ENCODE results near the gene SLC25A29.
"Not testable (repeated sequence)": the region's sequence is repeated elsewhere in the genome, so short reads cannot be mapped to it uniquely, and the experiment has no call there.

Gene SLC25A29

DNA sequence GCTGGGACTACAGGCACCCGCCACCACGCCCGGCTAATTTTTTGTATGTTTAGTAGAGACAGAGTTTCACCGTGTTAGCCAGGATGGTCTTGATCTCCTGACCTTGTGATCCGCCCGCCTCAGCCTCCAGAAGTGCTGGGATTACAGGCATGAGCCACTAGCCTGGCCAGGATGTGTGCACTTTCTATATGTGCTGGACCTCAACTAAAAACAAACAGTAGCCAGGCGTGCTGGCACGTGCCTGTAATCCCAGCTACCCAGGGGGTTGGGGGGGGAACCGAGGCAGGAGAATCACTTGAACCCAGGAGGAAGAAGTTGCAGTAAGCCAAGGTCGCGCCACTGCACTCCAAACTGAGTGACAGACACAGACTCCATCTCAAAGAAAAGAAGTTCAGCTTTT lies 9.5 kb downstream of the SLC25A29 start:
- H4K8ac ChIP-seq (ENCODE audit: low read depth, low read length); H2AK5ac ChIP-seq (ENCODE audit: low read depth, low read length); H3K14ac ChIP-seq (ENCODE audit: low read length); H2BK120ac ChIP-seq (ENCODE audit: low read depth, low read length); H3K9me3 ChIP-seq (replicated peaks in 1 of 2; ENCODE audit: control insufficient read depth in 2 of 2, insufficient read depth in 1 of 2, low read depth in 1 of 2, low read length in 2 of 2); H3K23ac ChIP-seq (ENCODE audit: low read depth, low read length, poor library complexity); H3K4me3 ChIP-seq (ENCODE audit: low read length in 2 of 2); H3K18ac ChIP-seq (ENCODE audit: low read length); H3K27me3 ChIP-seq (ENCODE audit: control insufficient read depth in 3 of 3, insufficient read depth in 3 of 3, low read depth in 1 of 3, low read length in 3 of 3); H4K91ac ChIP-seq (ENCODE audit: low read depth, low read length, poor library complexity); H2BK15ac ChIP-seq (ENCODE audit: low read length); H3K4ac ChIP-seq (ENCODE audit: low read length); H2BK12ac ChIP-seq (ENCODE audit: low read length); H2BK5ac ChIP-seq (ENCODE audit: low read length); H2AFZ ChIP-seq (ENCODE audit: low read length); DNase-seq (ENCODE audit: low spot score); H3K9ac ChIP-seq (ENCODE audit: low read depth, low read length, poor library complexity); H3K4me1 ChIP-seq (ENCODE audit: control insufficient read depth in 2 of 2, insufficient read depth in 1 of 2, low read depth in 1 of 2, low read length in 2 of 2); H3K4me2 ChIP-seq (ENCODE audit: insufficient read depth, low read length, poor library complexity, severe bottlenecking); H3K27ac ChIP-seq (replicated peaks; ENCODE audit: low read length): not testable (repeated sequence)
- H3K36me3 ChIP-seq (replicated peaks in 1 of 2; ENCODE audit: control insufficient read depth in 2 of 2, insufficient read depth in 2 of 2, low read length in 2 of 2) = peaks cover 52 to 68% of the 10 kb centered on the region in 2 donors
- WGBS, 2 donors (ENCODE audit: extremely low coverage in 2 of 2, insufficient read length in 2 of 2, insufficient replicate concordance in 1 of 2) = no CpG with 5 or more reads among the region's 11 CpGs
- peaks cover 32% of the 10 kb centered on the region for H3K79me1 ChIP-seq (ENCODE audit: low read depth, low read length)

DNA sequence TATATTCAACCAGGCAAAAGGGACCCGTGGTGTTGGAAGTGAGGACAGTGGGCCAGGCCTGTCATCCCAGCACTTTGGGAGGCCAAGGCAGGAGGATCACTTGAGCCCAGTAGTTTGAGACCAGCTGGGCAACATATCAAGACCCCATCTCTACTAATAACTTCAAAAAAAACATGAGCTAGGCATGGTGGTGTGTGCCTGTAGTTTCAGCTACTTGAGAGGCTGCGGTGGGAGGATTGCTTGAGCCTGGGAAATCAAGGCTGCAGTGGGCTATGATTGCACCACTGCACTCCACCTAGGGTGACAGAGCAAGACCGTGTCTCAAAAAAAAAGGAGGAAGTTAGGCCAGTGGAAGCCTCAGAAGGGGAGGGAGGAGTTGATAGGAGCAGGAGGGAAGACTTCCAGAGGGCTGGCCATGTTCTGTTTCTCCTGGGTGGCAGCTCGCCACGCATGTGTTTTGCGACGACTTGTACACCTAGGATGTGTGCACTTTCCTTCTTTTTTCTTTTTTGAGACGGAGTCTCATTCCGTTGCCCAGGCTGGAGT lies 10.1 kb downstream of the SLC25A29 start:
- no peak overlapping the region for H3K9ac ChIP-seq (ENCODE audit: low read depth, low read length, poor library complexity)
- H3K4me3 ChIP-seq (ENCODE audit: low read length in 2 of 2) = no peak overlapping the region
- no peaks in the 10 kb centered on the region for H3K9me3 ChIP-seq (replicated peaks in 1 of 2; ENCODE audit: control insufficient read depth in 2 of 2, insufficient read depth in 1 of 2, low read depth in 1 of 2, low read length in 2 of 2)
- no peak overlapping the region for H2AK5ac ChIP-seq (ENCODE audit: low read depth, low read length)
- peaks cover 57 to 74% of the 10 kb centered on the region in 2 donors for H3K36me3 ChIP-seq (replicated peaks in 1 of 2; ENCODE audit: control insufficient read depth in 2 of 2, insufficient read depth in 2 of 2, low read length in 2 of 2)
- H2BK12ac ChIP-seq (ENCODE audit: low read length) = no peak overlapping the region
- H2BK5ac ChIP-seq (ENCODE audit: low read length) = no peak overlapping the region
- H4K8ac ChIP-seq (ENCODE audit: low read depth, low read length) = no peak overlapping the region
- H3K79me1 ChIP-seq (ENCODE audit: low read depth, low read length) = peaks cover 33% of the 10 kb centered on the region
- no peak overlapping the region for H3K23ac ChIP-seq (ENCODE audit: low read depth, low read length, poor library complexity)
- no peak overlapping the region for H3K14ac ChIP-seq (ENCODE audit: low read length)
- WGBS, 2 donors (ENCODE audit: extremely low coverage in 2 of 2, insufficient read length in 2 of 2, insufficient replicate concordance in 1 of 2) = no CpG with 5 or more reads among the region's 9 CpGs
- no peak for DNase-seq (ENCODE audit: low spot score)
- no peak overlapping the region for H3K4me2 ChIP-seq (ENCODE audit: insufficient read depth, low read length, poor library complexity, severe bottlenecking)
- no peaks in the 10 kb centered on the region for H3K27me3 ChIP-seq (ENCODE audit: control insufficient read depth in 3 of 3, insufficient read depth in 3 of 3, low read depth in 1 of 3, low read length in 3 of 3)
- H3K18ac ChIP-seq (ENCODE audit: low read length) = no peak overlapping the region
- no peak overlapping the region for H3K4ac ChIP-seq (ENCODE audit: low read length)
- no peak overlapping the region for H3K27ac ChIP-seq (replicated peaks; ENCODE audit: low read length)
- H4K91ac ChIP-seq (ENCODE audit: low read depth, low read length, poor library complexity) = no peak overlapping the region
- no peak overlapping the region for H2BK120ac ChIP-seq (ENCODE audit: low read depth, low read length)
- H2AFZ ChIP-seq (ENCODE audit: low read length) = no peak overlapping the region
- no peak overlapping the region for H2BK15ac ChIP-seq (ENCODE audit: low read length)
- H3K4me1 ChIP-seq (ENCODE audit: control insufficient read depth in 2 of 2, insufficient read depth in 1 of 2, low read depth in 1 of 2, low read length in 2 of 2) = no peaks in the 10 kb centered on the region

DNA sequence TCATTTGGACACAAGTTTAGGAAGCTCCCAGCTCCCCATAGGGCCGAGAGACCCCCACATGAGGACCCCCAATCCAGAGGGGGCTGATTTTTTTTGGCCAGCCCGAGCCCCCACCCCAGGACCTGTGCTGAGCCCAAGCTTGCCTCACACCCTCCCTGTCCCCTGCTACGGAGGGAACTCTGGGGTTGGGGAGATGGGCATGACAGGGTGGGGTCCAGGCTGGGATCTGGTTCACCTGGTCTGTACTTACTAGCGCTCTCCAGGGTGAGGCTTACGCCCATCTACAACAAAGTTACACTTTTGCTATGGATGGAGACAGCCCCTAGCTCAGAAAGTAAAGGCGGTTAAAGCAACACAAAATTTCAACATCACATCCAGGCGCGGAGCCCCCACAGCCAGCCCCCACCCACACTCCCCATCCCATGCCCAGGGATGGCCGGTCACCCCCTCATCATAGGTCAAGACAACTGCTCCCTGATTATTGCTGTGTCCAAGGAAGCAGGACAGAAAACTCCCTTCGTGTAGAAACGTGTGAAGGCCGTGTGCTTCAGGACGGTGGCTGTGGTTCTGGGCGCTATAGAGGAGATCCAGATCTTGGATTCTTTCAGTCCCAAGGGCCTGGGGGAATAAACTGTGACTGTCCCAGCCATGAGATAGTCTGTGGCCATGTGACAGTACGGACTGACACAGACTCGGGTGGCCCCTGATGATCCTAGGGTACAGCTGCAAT lies 10.7 kb downstream of the SLC25A29 start:
- no peak overlapping the region for H2BK15ac ChIP-seq (ENCODE audit: low read length)
- no peak overlapping the region for H2AFZ ChIP-seq (ENCODE audit: low read length)
- no peak overlapping the region for H3K18ac ChIP-seq (ENCODE audit: low read length)
- H3K14ac ChIP-seq (ENCODE audit: low read length) = no peak overlapping the region
- peaks cover 32% of the 10 kb centered on the region for H3K79me1 ChIP-seq (ENCODE audit: low read depth, low read length)
- no CpG with 5 or more reads among the region's 16 CpGs for WGBS, 2 donors (ENCODE audit: extremely low coverage in 2 of 2, insufficient read length in 2 of 2, insufficient replicate concordance in 1 of 2)
- H4K8ac ChIP-seq (ENCODE audit: low read depth, low read length) = no peak overlapping the region
- H2BK5ac ChIP-seq (ENCODE audit: low read length) = no peak overlapping the region
- no peaks in the 10 kb centered on the region for H3K27me3 ChIP-seq (ENCODE audit: control insufficient read depth in 3 of 3, insufficient read depth in 3 of 3, low read depth in 1 of 3, low read length in 3 of 3)
- DNase-seq (ENCODE audit: low spot score) = no peak
- H3K23ac ChIP-seq (ENCODE audit: low read depth, low read length, poor library complexity) = no peak overlapping the region
- H3K4me2 ChIP-seq (ENCODE audit: insufficient read depth, low read length, poor library complexity, severe bottlenecking) = no peak overlapping the region
- no peaks in the 10 kb centered on the region for H3K9me3 ChIP-seq (replicated peaks in 1 of 2; ENCODE audit: control insufficient read depth in 2 of 2, insufficient read depth in 1 of 2, low read depth in 1 of 2, low read length in 2 of 2)
- H3K4me1 ChIP-seq (ENCODE audit: control insufficient read depth in 2 of 2, insufficient read depth in 1 of 2, low read depth in 1 of 2, low read length in 2 of 2) = peaks cover 0 to under 1% of the 10 kb centered on the region in 2 donors
- H4K91ac ChIP-seq (ENCODE audit: low read depth, low read length, poor library complexity) = no peak overlapping the region
- H3K4ac ChIP-seq (ENCODE audit: low read length) = no peak overlapping the region
- no peak overlapping the region for H3K9ac ChIP-seq (ENCODE audit: low read depth, low read length, poor library complexity)
- no peak overlapping the region for H2BK12ac ChIP-seq (ENCODE audit: low read length)
- no peak overlapping the region for H3K4me3 ChIP-seq (ENCODE audit: low read length in 2 of 2)
- no peak overlapping the region for H2AK5ac ChIP-seq (ENCODE audit: low read depth, low read length)
- no peak overlapping the region for H3K27ac ChIP-seq (replicated peaks; ENCODE audit: low read length)
- no peak overlapping the region for H2BK120ac ChIP-seq (ENCODE audit: low read depth, low read length)
- H3K36me3 ChIP-seq (replicated peaks in 1 of 2; ENCODE audit: control insufficient read depth in 2 of 2, insufficient read depth in 2 of 2, low read length in 2 of 2) = peaks cover 64 to 80% of the 10 kb centered on the region in 2 donors

DNA sequence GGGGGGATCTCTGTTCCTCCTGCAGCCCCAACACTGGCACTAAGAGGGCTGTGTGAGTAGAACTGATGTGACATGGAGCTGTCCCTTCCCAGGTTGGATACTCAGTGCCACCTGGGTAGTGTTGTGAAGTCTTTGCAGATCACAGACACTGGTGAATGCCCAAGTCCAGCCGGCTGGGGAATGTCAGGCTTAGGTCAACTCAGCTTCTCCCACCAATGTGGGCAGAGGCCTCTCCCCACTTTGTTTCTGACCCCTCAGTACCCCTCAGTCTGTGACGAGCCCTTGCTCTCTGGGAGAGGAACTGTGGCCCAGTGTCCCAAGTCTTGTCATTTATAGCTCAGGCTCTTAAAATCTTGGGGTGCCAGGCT lies 11.3 kb downstream of the SLC25A29 start:
- no peak overlapping the region for H3K27ac ChIP-seq (replicated peaks; ENCODE audit: low read length)
- no CpG with 5 or more reads among the region's 2 CpGs for WGBS, 2 donors (ENCODE audit: extremely low coverage in 2 of 2, insufficient read length in 2 of 2, insufficient replicate concordance in 1 of 2)
- H3K18ac ChIP-seq (ENCODE audit: low read length) = no peak overlapping the region
- no peak overlapping the region for H3K4ac ChIP-seq (ENCODE audit: low read length)
- H2AFZ ChIP-seq (ENCODE audit: low read length) = no peak overlapping the region
- H2AK5ac ChIP-seq (ENCODE audit: low read depth, low read length) = no peak overlapping the region
- H3K4me1 ChIP-seq (ENCODE audit: control insufficient read depth in 2 of 2, insufficient read depth in 1 of 2, low read depth in 1 of 2, low read length in 2 of 2) = peaks cover 1 to 6% of the 10 kb centered on the region in 2 donors
- H4K91ac ChIP-seq (ENCODE audit: low read depth, low read length, poor library complexity) = no peak overlapping the region
- H3K4me3 ChIP-seq (ENCODE audit: low read length in 2 of 2) = no peak overlapping the region
- H3K9ac ChIP-seq (ENCODE audit: low read depth, low read length, poor library complexity) = no peak overlapping the region
- no peaks in the 10 kb centered on the region for H3K27me3 ChIP-seq (ENCODE audit: control insufficient read depth in 3 of 3, insufficient read depth in 3 of 3, low read depth in 1 of 3, low read length in 3 of 3)
- H2BK15ac ChIP-seq (ENCODE audit: low read length) = no peak overlapping the region
- no peak overlapping the region for H4K8ac ChIP-seq (ENCODE audit: low read depth, low read length)
- no peak overlapping the region for H2BK5ac ChIP-seq (ENCODE audit: low read length)
- no peak overlapping the region for H3K4me2 ChIP-seq (ENCODE audit: insufficient read depth, low read length, poor library complexity, severe bottlenecking)
- no peak overlapping the region for H3K23ac ChIP-seq (ENCODE audit: low read depth, low read length, poor library complexity)
- no peak for DNase-seq (ENCODE audit: low spot score)
- H3K79me1 ChIP-seq (ENCODE audit: low read depth, low read length) = peaks cover 32% of the 10 kb centered on the region
- no peak overlapping the region for H2BK120ac ChIP-seq (ENCODE audit: low read depth, low read length)
- peaks cover 70 to 84% of the 10 kb centered on the region in 2 donors for H3K36me3 ChIP-seq (replicated peaks in 1 of 2; ENCODE audit: control insufficient read depth in 2 of 2, insufficient read depth in 2 of 2, low read length in 2 of 2)
- no peak overlapping the region for H3K14ac ChIP-seq (ENCODE audit: low read length)
- H3K9me3 ChIP-seq (replicated peaks in 1 of 2; ENCODE audit: control insufficient read depth in 2 of 2, insufficient read depth in 1 of 2, low read depth in 1 of 2, low read length in 2 of 2) = peaks cover 0 to 1% of the 10 kb centered on the region in 2 donors
- no peak overlapping the region for H2BK12ac ChIP-seq (ENCODE audit: low read length)

Data from neuronal stem cell (in vitro differentiated cells).